ENCODE results near the gene ST6GAL2.

ST6GAL2 gene

DNA sequence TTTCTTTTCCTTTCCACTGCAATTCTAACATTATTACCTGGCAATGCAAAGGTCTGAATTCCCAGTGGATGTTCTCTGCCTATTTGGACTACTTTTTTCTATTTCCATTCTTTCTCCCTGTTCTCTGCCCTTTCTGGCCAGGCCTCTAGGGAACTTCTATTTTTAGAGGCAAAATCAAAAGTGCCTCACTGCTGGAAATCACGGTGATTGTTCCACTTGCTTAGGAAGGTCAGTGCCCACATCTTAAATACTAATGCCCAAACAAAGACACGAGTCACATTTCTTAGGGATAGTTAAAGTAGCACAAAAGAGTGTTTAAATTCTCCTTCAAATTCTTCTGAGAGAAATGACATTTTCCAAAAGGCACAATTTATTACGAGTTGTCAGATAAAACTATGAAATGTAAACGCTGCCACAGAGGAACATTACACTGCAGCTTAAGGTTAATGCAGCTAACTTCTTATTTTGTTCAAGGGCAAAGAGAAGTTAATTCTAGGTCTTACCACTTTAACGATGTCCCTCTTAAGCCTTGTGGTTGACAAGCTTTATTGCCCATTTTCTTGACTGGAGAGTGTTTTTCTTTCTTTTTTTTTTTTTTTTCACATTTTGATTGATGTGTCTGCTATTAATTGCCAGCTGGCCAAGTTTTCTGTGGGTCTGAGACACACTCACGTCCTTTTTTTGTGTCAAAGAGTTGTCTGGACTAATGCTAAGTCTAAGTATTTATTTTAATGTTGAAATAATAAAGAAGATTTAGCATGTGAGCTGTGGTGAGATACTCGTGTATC, 34.7 kb downstream of the ST6GAL2 start:
- TF ChIP-seq POLR2A (IDR thresholded peaks at IDR 0.05; ENCODE audit: low read depth, low read length), result no peak
- no peak for DNase-seq (ENCODE audit: insufficient read length, low spot score)
- no peak for FAIRE-seq

- no peak for TF ChIP-seq POLR2A (IDR thresholded peaks at IDR 0.05; ENCODE audit: low read depth, low read length)
- no peak for FAIRE-seq
- no peak for DNase-seq (ENCODE audit: insufficient read length, low spot score)
These were observed 36.7 kb downstream of the ST6GAL2 start for GRCh38 chr2:106849253-106849652.

- TF ChIP-seq POLR2A (IDR thresholded peaks at IDR 0.05; ENCODE audit: low read depth, low read length), result no peak
- no peak for FAIRE-seq
- no peak for DNase-seq (ENCODE audit: insufficient read length, low spot score)
These were observed 38.6 kb downstream of the ST6GAL2 start for GRCh38 chr2:106847366-106847765.

- FAIRE-seq (no peak), DNase-seq (ENCODE audit: insufficient read length, low spot score) (no peak)
- no peak for TF ChIP-seq POLR2A (IDR thresholded peaks at IDR 0.05; ENCODE audit: low read depth, low read length)
These were observed 40.3 kb downstream of the ST6GAL2 start for GRCh38 chr2:106845716-106846115.

GRCh38 chr2:106843910-106844250, 42.1 kb downstream of the ST6GAL2 start:
- FAIRE-seq (no peak), DNase-seq (ENCODE audit: insufficient read length, low spot score) (no peak)
- TF ChIP-seq POLR2A (IDR thresholded peaks at IDR 0.05; ENCODE audit: low read depth, low read length), result no peak

- FAIRE-seq (no peak), DNase-seq (ENCODE audit: insufficient read length, low spot score) (no peak)
- no peak for TF ChIP-seq POLR2A (IDR thresholded peaks at IDR 0.05; ENCODE audit: low read depth, low read length)
These were observed 42.7 kb downstream of the ST6GAL2 start for GRCh38 chr2:106843001-106843909.

GRCh38 chr2:106841886-106842645, 43.9 kb downstream of the ST6GAL2 start:
- TF ChIP-seq POLR2A (IDR thresholded peaks at IDR 0.05; ENCODE audit: low read depth, low read length), result no peak
- DNase-seq (ENCODE audit: insufficient read length, low spot score) (no peak), FAIRE-seq (no peak)

DNA sequence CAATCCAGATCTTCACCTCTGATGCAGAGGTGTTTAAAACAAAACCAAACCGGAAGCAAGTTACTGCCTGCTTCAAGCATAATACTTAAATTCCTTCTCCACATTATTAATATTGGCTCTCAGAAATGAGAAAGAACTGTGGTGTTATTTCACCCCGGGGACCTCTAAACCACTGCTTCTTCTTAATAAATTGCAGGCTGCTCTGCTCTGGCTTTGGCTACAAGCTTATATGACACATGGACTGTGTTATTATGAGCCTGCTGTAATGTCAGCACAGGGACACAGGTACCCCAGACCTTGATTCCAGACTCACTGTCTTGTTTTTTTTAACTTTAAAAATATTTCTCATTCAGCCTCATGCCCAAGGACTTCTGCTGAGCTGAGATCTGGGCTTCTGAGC, 45.1 kb downstream of the ST6GAL2 start:
- no peak for DNase-seq (ENCODE audit: insufficient read length, low spot score)
- no peak for TF ChIP-seq POLR2A (IDR thresholded peaks at IDR 0.05; ENCODE audit: low read depth, low read length)
- no peak for FAIRE-seq

- FAIRE-seq (no peak), DNase-seq (ENCODE audit: insufficient read length, low spot score) (no peak)
- no peak for TF ChIP-seq POLR2A (IDR thresholded peaks at IDR 0.05; ENCODE audit: low read depth, low read length)
These were observed 45.9 kb downstream of the ST6GAL2 start for GRCh38 chr2:106839849-106840595.

GRCh38 chr2:106833256-106833655, 52.7 kb downstream of the ST6GAL2 start:
- no peak for TF ChIP-seq POLR2A (IDR thresholded peaks at IDR 0.05; ENCODE audit: low read depth, low read length)
- FAIRE-seq (no peak), DNase-seq (ENCODE audit: insufficient read length, low spot score) (no peak)

DNA sequence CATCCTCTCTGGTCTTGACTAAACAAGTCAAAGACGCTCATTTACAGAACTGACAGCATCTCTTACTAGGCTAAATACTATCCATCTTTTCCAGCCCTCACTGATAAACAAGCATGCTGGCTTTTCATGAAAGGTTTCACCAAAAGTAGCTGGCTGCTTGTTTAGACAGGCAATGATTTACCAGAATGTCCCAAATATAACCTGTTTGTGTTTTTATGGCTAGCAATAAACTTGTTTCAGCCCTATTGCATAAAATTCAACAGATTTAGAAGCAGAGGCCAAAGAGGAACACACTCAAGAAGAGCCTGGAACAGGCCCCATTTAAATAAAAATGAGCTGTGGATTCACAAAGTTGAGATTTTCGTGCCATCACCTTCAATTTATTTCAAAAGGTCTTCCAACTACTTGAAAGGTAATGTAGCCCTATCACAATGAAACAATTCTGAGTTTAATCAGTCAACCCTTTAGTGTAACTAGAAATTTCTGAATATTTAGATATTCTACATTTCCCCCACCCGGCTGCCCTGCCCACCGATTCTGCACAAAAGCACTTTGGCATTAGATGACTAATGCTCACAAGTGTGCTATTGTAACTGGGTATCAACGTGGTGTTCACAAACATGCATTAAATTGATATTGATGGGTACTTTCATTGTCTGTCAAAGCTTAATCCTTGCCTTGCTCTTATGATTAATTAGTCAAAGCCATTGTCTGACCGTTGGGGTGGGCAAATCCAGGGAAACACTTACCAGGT, 54.0 kb downstream of the ST6GAL2 start:
- no peak for TF ChIP-seq POLR2A (IDR thresholded peaks at IDR 0.05; ENCODE audit: low read depth, low read length)
- no peak for DNase-seq (ENCODE audit: insufficient read length, low spot score)
- FAIRE-seq, result no peak

DNA sequence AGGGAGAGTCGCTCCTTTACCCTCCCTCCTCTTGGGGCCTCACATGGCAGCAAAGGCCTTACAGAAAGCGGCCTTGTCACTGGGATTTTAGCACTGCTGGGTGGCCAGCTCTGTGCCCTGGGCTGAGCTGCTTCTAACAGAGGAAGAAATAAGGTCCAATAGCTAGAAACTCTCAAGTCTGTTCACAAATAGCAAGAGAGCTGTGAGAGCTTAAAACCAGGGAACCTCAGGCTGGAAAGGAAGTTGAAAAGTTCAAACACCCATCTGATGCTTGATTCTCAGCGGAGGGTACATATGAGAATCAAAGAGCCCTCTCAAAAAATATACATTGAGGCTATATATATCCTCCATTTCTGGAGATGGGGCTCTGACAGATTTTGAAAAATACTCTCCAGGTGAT, 54.7 kb downstream of the ST6GAL2 start:
- FAIRE-seq (no peak), DNase-seq (ENCODE audit: insufficient read length, low spot score) (no peak)
- no peak for TF ChIP-seq POLR2A (IDR thresholded peaks at IDR 0.05; ENCODE audit: low read depth, low read length)

GRCh38 chr2:106830191-106830590, 55.8 kb downstream of the ST6GAL2 start:
- no peak for DNase-seq (ENCODE audit: insufficient read length, low spot score)
- FAIRE-seq, result no peak
- no peak for TF ChIP-seq POLR2A (IDR thresholded peaks at IDR 0.05; ENCODE audit: low read depth, low read length)
